HG02885 (cell line): Measurements from ENCODE around the gene VEZT.
"Not testable (repeated sequence)": the region's sequence is repeated elsewhere in the genome, so short reads cannot be mapped to it uniquely, and the experiment has no call there.

Experiments used
- ATAC-seq: cut with Tn5 transposase; IDR thresholded peaks from one replicate; pipeline ENCODE4 v1.9.1; 2021; ENCODE audit warnings: mild to moderate bottlenecking; ENCODE audit not compliant: unreplicated experiment, poor library complexity

VEZT gene

GRCh38 chr12:95218150-95219133 lies 835 bp downstream of the VEZT start:
- ATAC-seq: peak; percentile 16

- no peak for ATAC-seq
Measured at GRCh38 chr12:95220190-95220589, 2.6 kb downstream of the VEZT start.

- ATAC-seq: no peak
Measured at GRCh38 chr12:95220726-95221125, 3.1 kb downstream of the VEZT start.

- ATAC-seq: no peak
Measured at GRCh38 chr12:95224202-95225170, 6.9 kb downstream of the VEZT start.

GRCh38 chr12:95225645-95226212 lies 8.1 kb downstream of the VEZT start:
- no peak for ATAC-seq

GRCh38 chr12:95227818-95228356 lies 10.3 kb downstream of the VEZT start:
- ATAC-seq: no peak

- ATAC-seq: no peak
Measured at GRCh38 chr12:95228617-95229016, 11.0 kb downstream of the VEZT start.

GRCh38 chr12:95229636-95230035 lies 12.0 kb downstream of the VEZT start:
- ATAC-seq: no peak

- no peak for ATAC-seq
Measured at GRCh38 chr12:95230313-95230712, 12.7 kb downstream of the VEZT start.

GRCh38 chr12:95231190-95231589 lies 13.6 kb downstream of the VEZT start:
- ATAC-seq: no peak

- ATAC-seq: not testable (repeated sequence)
Measured at GRCh38 chr12:95234187-95234586, 16.6 kb downstream of the VEZT start.

- not testable (repeated sequence) for ATAC-seq
Measured at GRCh38 chr12:95235621-95236020, 18.0 kb downstream of the VEZT start.

- ATAC-seq: no peak
Measured at GRCh38 chr12:95237315-95237714, 19.7 kb downstream of the VEZT start.

GRCh38 chr12:95238150-95238549 lies 20.5 kb downstream of the VEZT start:
- no peak for ATAC-seq

GRCh38 chr12:95239216-95239615 lies 21.6 kb downstream of the VEZT start:
- no peak for ATAC-seq

GRCh38 chr12:95239835-95240234 lies 22.2 kb downstream of the VEZT start:
- not testable (repeated sequence) for ATAC-seq

GRCh38 chr12:95240556-95240955 lies 22.9 kb downstream of the VEZT start:
- no peak for ATAC-seq

GRCh38 chr12:95241138-95241537 lies 23.5 kb downstream of the VEZT start:
- ATAC-seq: not testable (repeated sequence)

- ATAC-seq: no peak
Measured at GRCh38 chr12:95241761-95242506, 24.3 kb downstream of the VEZT start.
